Measurements from ENCODE around the gene SPA17.
A peak's percentile ranks its signal among the peaks of the same experiment; 100 is the strongest.

SPA17 gene

DNA sequence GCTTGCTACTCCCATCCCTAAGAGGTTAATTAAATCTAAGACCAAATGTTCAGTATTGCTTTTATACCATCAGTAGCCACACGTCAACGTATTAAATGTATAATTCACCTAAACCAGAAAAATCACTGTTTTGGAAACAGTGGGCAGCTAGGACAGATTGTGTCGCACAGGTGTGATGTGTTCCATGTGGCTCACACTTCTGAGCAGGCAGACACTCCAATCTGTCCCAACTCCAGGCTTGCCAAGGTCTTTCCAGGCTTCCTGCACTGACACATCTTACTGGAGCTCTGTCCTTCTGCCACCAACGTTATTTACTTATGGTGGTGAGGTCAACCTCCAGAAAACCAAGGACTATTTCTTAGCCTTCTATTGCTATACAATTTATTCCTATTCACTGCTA is 11.6 kb upstream of the SPA17 start:
- no peak for DNase-seq (ENCODE audit: low read depth)

DNA sequence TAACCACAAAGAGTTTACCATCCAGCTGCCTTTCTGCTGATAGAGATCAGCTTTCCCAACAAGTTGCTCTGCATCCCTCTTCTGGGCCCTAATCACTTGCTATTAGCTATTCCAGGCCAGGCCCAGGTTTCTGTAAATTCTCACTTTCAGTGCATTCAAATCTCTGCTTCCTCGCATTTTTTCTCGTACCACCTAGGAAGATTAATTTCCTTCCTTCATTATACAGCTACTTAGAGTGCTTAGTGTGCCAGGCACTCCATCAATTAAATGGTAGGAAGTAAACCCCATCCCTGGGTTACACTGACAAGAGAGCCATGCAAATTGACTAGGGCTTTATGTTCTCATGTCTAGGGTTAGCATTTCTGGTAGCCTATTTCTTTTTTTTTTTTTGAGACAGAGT is 9.8 kb upstream of the SPA17 start:
- DNase-seq (ENCODE audit: low read depth): no peak

DNA sequence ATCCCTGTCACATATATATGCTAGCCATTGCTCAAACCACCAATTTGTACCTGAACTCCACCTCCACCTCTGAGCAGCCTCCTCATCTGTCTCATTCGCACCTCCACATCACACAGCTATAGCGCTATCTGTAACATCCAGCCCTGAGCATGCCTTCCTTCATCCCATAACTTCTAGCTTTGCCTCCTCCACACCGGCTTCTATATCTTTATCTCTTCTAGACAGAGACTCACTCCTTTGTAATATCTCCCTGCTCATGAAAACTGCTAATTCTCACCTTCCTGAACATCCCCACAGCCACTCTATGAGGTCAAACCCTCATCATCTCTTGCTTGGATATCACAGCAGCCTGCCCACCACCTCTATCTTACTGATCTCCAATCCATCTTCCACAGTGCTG is 6.1 kb upstream of the SPA17 start:
- DNase-seq (ENCODE audit: low read depth): no peak

DNA sequence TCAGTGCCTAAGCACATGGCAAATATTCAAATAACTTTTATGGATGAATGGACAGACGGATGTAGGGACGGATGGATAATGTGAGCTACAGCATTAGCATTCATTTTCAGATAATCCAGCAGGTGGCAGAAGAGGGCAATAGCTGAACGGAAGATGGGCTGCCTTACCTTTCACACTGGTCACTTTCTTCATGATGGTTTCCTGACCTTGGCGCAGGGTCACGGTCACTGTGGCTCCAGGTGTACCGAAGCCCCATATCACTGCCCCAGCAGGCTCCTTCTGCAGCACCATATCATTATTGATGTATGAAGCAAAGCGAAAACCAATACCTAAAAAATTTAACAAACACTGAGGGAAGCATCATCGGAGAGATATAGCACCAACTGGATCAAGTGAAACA is 4.5 kb upstream of the SPA17 start:
- DNase-seq (ENCODE audit: low read depth): no peak

DNA sequence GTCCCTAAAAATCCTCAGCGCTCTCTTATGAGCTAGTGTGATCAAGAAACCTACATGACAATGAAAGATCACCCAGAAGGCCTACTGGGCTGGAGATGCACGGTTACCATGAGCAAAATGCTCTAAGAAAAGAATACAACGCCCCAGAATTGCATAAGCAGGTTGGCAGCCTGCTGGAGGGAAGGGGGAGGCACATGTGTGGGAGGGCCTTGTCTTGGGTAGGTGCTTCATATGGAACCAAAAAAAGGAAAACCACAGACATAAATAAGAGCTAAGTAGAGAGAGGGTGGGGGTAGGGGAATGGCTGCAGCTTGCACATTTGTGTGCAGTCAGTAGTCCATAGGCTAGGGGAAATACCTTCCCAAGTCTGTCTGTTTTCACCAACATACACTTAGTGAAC is 3.0 kb upstream of the SPA17 start:
- DNase-seq (ENCODE audit: low read depth): peak; percentile 8

DNA sequence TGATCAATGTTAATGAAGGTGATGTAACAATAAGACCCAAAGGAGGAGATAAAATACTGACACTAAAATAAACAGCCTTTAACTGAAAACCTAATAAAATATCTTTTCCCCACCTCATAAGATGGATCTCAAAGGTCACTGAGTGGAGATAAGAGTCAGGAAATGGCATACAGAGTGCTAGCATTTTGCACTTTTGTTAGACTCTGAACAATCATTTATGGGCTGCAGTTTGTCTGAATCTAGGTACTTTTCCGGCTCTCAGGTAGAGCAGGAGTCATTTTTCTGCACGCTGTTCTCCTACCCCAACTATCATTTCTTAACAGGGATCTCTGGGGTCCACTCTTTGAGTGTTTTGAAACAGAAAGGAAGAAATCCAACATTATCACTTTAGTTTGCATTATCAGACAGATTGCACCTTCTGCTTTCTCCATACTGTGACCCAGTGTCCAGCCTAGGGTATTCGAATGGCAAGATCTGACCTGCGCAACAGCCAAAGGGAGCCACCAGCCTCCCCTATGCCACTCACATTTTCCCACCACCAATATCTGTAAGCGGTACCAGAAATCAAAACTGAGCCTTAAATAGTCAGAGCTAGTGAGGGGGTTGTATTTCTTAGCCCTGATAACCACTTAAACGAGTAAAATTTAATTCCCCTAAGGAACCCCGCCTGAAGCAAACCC is 1.0 kb upstream of the SPA17 start:
- no peak for DNase-seq (ENCODE audit: low read depth)

DNA sequence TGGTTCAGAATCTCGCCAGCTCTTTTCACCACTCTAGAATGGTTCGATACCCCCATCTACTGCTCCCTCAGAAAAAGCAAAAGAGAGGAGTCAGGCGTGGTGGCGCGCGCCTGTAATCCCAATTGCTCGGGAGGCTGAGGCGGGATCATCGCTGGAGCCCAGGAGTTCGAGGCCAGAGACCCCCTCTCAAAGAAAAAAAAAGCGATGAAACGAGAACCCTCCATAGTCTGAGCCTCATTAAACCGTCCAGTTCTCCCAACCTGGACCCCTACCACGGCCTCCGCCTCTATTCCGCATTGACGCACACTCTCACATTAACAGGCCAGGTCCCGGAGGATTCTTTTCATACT is 439 bp downstream of the SPA17 start:
- DNase-seq (ENCODE audit: low read depth): no peak

DNA sequence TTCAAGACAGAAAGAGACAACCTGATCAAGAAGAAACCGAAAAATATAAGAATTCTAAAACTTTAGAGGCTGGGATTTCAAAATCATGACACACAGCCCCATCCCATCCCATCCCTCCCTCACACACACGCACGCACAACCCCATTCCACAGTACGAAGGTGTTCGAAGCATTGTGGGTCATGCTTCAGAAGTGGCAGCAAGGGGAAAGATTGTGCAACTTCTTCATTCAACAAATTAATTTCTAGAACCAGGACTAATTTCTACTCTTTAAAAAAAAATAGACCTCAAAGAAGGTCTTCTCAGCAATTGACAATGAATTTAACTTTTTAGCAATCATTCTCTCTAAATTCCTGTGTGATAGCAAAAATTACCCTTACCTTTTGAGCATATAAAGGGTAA is 867 bp downstream of the SPA17 start:
- no peak for DNase-seq (ENCODE audit: low read depth)

DNA sequence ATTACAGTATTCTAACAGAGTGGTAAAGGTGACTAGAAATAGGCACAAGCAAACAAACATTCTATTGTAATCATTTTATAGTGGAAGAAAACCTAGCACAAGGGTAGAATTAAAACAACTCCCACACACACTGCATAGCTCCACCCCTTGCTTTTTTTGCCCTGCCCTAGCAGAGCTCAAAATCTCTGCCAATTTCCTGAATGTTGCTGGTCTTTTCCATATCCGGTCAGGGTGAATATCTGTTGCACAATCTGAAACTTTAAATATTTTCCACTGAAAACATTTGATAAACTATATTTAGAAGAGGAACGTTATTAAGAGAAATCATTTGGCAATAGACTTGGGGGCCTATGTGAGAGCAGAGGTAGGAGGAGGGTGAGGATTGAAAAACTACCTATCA is 2.7 kb downstream of the SPA17 start:
- no peak for DNase-seq (ENCODE audit: low read depth)

DNA sequence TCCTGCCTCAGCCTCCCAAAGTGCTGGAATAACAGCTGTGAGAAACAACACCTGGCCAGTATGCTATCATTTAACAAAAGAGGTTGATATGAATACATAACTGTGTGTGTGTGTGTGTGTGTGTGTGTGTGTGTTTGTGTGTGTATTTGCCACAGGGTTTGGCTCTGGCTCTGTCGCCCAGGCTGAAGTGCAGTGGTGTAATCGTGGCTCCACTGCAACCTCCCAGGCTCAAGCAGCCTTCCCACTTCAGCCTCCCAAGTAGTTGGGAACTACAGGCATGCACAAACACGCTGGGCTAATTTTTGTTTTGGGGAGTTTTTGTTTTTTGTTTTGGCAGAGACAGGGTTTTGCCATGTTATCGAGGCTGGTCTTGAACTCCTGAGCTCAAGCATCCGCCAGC is 4.7 kb downstream of the SPA17 start:
- DNase-seq (ENCODE audit: low read depth): no peak

DNA sequence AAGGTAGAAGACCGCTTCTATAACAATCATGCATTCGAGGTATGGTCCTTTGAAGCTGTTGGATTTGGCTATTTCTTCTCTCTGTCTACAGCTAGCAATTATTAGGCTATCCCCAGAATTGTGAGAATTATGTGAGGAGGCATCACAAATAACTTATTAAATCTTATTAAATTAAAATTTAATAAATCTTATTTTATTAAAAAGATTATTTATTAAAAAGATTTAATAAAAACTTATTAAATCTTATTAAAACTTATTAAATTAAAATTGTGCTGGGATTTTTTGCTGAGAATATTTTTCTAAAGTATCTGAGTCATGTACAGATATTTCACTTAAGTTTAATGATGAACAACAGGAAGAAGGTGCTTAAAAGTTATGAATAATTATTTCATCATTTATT is 7.7 kb downstream of the SPA17 start:
- DNase-seq (ENCODE audit: low read depth): no peak

DNA sequence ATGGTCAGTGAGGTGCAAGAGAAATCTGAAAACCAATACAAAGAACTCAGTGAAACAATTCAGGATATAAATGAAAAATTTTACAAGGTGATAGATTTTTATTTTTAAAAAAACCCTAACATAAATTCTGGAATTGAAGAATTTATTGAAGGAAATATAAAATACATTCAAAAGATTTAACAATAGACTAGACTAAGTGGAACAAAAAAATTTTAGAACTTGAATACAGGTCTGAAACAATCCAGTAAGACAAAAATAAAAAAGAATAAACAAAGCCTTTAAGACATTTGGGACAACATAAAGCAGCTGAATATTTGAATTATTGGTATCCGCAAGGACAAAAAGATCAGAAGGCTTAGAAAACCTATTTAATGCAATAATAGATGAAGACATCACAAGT is 8.7 kb downstream of the SPA17 start:
- DNase-seq (ENCODE audit: low read depth): no peak

DNA sequence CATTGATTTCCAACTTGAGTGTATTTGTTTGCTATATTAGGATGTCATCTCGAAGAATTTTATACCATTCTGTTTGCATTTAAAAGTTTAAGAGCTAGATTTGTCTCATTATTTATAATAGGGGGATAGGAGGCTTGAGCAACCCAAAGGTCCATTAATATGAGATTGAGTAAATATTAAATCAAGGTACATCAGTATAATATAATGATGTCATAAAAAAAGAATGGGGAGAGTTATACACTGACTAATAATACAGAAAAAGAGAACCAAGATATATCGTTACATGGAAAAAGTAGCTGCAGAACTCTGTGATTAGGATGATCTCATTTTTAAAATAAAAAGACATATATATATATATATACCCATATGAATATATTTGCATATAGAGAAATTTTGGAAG is 19.4 kb downstream of the SPA17 start:
- no peak for DNase-seq (ENCODE audit: low read depth)

DNA sequence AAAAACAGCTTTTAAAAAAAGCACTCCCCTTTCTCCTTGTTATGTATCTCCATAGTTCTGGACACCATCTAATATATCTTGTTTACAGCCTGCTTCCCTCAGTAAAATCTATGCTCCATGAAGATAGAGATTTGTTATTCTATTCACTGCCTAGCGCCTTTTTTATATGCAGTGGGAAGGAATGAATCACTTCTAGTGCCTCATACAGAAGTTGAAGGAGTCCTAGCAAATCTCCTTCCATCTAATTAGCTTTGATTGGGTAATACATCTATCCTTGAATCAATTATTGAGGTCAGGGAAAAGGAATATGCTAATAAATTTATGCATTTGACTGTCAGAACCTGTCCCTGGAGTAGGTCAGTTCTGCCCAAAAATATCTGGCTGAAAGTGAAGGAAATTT is 25.8 kb downstream of the SPA17 start:
- no peak for DNase-seq (ENCODE audit: low read depth)

DNA sequence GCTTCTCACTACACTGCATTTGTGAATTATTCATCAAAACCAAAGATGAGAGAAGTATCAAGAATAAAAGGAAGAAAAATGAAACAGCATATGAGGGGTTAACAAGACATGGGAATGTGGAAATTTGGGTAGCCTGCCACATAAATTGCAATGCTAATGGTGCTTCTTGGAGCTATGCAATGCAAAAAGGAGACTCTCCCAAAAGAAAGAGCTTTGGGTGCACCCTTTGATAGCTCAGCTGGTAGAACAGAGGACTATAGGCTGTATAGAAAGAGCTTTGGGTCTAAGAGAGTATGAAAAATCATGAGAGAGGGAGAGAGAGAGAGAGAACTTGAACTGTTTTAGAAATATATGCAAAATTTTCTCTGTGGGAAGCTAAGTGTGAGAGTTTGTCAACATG is 26.3 kb downstream of the SPA17 start:
- no peak for DNase-seq (ENCODE audit: low read depth)

DNA sequence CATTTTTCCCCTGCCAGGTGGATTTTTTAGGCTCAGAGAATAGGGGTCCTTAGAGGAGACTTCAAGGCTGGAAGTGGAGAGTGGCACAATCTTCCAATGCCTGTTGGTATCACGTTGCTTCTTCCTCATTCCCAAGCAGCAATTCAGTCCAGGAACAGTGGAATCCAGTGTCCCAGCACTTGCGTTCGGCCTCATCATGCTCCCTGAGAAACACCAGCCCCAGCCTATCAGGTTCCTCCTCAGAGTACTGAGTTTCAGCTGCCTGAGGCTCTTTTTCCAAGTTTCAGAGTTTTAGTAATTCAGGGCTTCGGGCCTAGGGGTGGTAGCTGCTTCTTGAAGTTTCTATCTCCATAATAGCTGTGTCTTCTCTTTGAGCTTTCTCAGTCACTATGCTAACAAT is 34.1 kb downstream of the SPA17 start:
- DNase-seq (ENCODE audit: low read depth): no peak

DNA sequence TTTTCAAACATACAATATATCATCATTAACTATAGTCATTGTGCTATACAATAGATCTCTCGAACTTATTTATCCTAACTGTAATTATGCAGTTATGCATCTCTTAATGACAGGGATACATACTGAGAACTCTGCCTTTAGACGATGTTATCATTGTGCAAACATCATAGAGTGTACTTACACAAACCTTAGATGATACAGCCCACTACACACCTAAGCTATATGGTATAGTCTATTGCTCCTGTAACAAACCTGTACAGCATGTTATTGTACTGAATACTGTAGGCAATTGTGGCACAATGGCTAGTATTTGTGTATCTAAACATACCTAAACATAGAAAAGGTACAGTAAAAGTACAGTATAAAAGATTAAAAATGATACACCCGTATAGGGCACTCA is 38.7 kb downstream of the SPA17 start:
- no peak for DNase-seq (ENCODE audit: low read depth)

DNA sequence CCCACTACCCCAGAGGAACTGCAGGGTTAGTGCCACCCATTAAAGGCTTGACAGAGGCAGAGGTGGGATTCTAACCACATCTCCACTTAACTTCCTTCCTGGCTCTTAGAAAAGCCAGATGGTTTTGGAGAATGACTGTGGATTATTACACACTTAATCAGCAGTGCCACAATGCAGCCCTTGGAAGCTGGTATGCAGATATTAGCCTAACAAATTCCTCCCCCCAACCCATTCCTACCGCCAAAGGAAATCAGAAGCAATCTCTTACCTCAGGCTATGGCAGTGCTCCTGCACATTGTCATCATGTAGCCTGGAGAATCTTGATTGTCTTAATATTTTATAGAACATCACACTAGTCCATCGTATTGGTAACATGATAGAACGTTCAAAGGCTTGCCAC is 42.9 kb downstream of the SPA17 start:
- DNase-seq (ENCODE audit: low read depth): no peak

DNA sequence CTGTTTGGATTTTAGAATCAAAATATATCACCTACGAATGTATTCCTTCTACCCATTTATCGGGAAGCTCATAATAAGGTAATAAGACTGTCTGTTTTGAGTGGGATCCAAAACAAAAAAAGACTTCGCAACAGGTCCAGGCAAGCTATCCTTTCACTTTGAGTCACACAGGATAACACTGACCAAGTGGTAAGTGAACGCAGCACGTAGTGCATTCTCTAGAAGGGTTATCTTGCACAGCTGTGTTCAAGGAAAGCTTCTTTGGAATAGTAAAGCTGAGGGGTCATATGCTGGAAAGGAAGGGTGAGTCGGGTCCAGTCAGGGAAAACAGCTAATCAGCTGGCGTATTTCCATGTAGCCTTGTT is 43.7 kb downstream of the SPA17 start:
- no peak for DNase-seq (ENCODE audit: low read depth)

DNA sequence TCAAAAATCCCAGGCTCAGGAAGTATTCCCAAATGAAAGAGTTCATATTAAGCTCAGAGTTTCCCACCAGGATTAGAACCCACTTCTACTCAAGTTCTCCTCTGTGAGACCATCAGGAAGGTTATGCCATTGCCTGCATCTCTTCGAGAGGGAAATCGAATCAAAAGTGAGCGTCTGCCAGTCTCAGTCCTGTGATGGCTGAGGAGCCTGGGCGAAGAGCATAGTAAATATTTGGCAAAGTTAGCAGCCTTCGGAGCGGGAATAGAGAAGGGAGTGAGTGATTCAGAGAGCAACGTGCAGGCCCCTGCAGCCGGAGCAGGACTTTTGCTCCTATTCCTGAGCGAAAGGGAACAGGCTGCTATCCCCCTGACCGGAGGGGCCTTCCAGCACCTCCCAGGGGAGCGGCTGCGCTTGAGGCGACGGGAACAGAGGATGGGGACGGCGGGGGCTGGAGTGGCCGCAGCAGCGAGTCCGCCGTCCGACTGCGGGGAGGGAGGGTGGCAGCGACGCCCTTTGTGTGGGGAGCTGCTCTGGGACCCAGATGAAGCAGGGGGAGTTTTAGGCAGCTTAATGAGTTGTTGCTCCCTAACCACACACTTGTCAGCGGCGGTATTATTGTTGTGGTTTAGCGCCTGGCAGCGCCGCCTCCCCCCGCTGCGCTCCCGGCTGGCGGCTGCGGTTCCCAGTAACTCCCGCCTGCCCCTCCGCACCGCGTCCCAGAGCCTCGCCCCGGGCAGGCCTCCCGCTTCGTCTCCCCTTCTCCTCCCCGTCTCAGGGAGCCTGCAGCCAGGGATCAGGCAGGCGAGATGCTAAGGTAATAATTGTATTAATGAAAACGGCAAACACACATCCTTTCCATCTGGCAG is 44.3 kb downstream of the SPA17 start:
- no peak for DNase-seq (ENCODE audit: low read depth)

DNA sequence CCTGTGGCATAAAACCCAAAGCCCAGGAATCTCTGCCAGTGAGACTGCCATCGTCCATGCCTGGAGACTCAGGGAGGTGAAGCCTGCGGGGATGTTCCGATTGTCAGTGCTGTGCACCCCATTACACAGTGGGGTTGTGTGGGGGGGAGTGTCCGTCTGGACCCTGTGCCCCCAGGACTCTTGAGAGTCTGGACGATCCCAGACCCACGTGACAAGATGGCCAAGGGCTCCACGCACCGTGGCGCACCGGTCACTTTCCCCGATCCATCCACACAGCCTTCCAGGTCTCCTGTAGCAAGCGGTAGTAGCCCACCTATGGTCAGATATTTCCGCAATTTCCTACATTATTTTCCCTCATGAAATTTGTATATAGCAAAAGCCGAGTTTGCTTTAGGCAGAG is 45.1 kb downstream of the SPA17 start:
- DNase-seq (ENCODE audit: low read depth): no peak

DNA sequence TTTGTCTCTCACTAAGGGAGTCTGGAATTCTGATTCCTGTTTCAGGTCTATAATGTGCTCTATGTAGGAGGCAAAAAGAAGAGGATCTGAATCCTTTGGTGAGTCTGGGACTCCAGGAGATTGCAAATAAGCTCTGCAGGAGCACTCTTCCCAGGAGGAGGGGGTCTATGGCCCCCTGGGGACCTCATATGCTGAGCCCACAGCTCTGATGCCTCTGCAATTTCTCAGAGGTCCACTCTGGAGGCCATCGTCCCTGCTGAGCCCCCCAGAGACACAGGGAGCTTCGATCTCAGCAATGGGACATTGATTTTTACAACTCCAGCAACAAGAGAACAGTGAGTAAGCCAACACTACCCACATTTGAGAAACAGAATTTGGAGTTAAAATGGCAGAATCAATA is 45.8 kb downstream of the SPA17 start:
- no peak for DNase-seq (ENCODE audit: low read depth)

DNA sequence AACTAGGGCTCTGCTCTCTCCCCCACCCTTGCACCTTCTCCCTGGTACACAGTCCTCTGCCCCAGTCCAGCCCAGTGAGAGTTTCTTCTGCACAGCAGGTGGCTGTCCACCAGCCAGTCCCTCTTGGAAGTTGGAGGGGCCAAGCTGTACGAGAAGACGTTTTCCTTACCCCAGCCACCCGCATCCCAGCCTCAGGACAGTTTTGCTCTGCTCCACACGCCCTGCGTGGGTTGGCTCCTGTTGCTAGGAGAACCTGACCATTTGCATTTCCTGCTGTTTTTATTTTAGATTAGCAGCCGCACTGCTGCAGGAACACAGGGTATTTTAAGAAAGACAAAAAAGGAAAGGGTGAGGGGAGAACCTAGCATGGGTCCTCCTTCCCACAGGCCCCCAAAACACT is 48.5 kb downstream of the SPA17 start:
- no peak for DNase-seq (ENCODE audit: low read depth)

Data from T-helper 22 cell (primary cell).